Astrocyte (in vitro differentiated cells and primary cell): ENCODE results near the gene NDEL1. TPM values are rescaled to one million over a fixed set of nuclear protein-coding genes. Genes with fewer than 3 reads are reported as not detected.

ENCODE experiments used
- DNase-seq: peaks from one replicate; pipeline ENCODE4 v3.0.0-alpha.2; 2010; ENCODE audit warnings: low read depth
- FAIRE-seq: peaks from 2 replicates; lab custom pipeline; 2011; peaks lifted over from hg19 to GRCh38; lab: Jason Lieb, UNC
- H2AFZ ChIP-seq: 2 replicates; pipeline ENCODE4 v1.6.0; 2012; ENCODE audit warnings: low read depth, low read length, inconsistent platforms
- H3K27ac ChIP-seq: 2 replicates; pipeline ENCODE4 v1.5.1; 2011; ENCODE audit warnings: low read depth, low read length, inconsistent platforms
- H3K27me3 ChIP-seq: 2 replicates; pipeline ENCODE4 v1.6.0; 2011; ENCODE audit warnings: low read length, inconsistent platforms; ENCODE audit not compliant: insufficient read depth
- H3K36me3 ChIP-seq: 2 replicates; pipeline ENCODE4 v1.5.1; 2011; ENCODE audit warnings: low read length, inconsistent platforms; ENCODE audit not compliant: insufficient read depth
- H3K4me1 ChIP-seq: 2 replicates; pipeline ENCODE4 v1.5.1; 2011; ENCODE audit warnings: low read length, inconsistent platforms; ENCODE audit not compliant: insufficient read depth
- H3K4me2 ChIP-seq: 2 replicates; pipeline ENCODE4 v1.6.0; 2012; ENCODE audit warnings: low read length, inconsistent platforms
- H3K4me3 ChIP-seq: 2 replicates; pipeline ENCODE4 v1.5.1; 2011; ENCODE audit warnings: low read depth, mild to moderate bottlenecking, low read length, inconsistent platforms; ENCODE audit not compliant: insufficient read depth
- H3K79me2 ChIP-seq: 2 replicates; pipeline ENCODE4 v1.6.0; 2012; ENCODE audit warnings: mild to moderate bottlenecking, low read length, inconsistent platforms; ENCODE audit not compliant: insufficient read depth
- H3K9ac ChIP-seq: 2 replicates; pipeline ENCODE4 v1.6.0; 2012; ENCODE audit warnings: mild to moderate bottlenecking, low read length, inconsistent platforms
- H3K9me3 ChIP-seq: 2 replicates; pipeline ENCODE4 v1.5.1; 2012; ENCODE audit warnings: low read depth, mild to moderate bottlenecking, low read length, inconsistent platforms; ENCODE audit not compliant: insufficient read depth
- H4K20me1 ChIP-seq: 2 replicates; pipeline ENCODE4 v1.6.0; 2012; ENCODE audit warnings: low read length, inconsistent platforms; ENCODE audit not compliant: insufficient read depth
- H3K27ac Mint-ChIP-seq: one replicate; pipeline ENCODE4 v1.8.0; 2021; ENCODE audit warnings: mild to moderate bottlenecking, mixed read lengths; ENCODE audit not compliant: unreplicated experiment
- H3K27me3 Mint-ChIP-seq: one replicate; pipeline ENCODE4 v1.8.0; 2021; ENCODE audit warnings: low read depth, mixed read lengths; ENCODE audit not compliant: unreplicated experiment
- H3K36me3 Mint-ChIP-seq: one replicate; pipeline ENCODE4 v1.8.0; 2021; ENCODE audit warnings: low read depth, mixed read lengths; ENCODE audit not compliant: unreplicated experiment
- H3K4me1 Mint-ChIP-seq: one replicate; pipeline ENCODE4 v1.8.0; 2021; ENCODE audit warnings: low read depth, mixed read lengths; ENCODE audit not compliant: unreplicated experiment
- H3K4me3 Mint-ChIP-seq: one replicate; pipeline ENCODE4 v1.8.0; 2021; ENCODE audit warnings: mild to moderate bottlenecking, moderate library complexity, mixed read lengths; ENCODE audit not compliant: unreplicated experiment
- H3K9me3 Mint-ChIP-seq: one replicate; pipeline ENCODE4 v1.8.0; 2021; ENCODE audit warnings: mild to moderate bottlenecking, mixed read lengths; ENCODE audit not compliant: unreplicated experiment
- CTCF ChIP-seq: IDR thresholded peaks from 2 replicates; pipeline ENCODE4 v1.5.1; 2011; ENCODE audit warnings: low read depth, mild to moderate bottlenecking, inconsistent platforms, low read length, moderate library complexity; ENCODE audit not compliant: insufficient read depth
- EZH2 ChIP-seq: IDR thresholded peaks from 2 replicates; pipeline ENCODE4 v1.6.1; 2012; ENCODE audit warnings: mild to moderate bottlenecking, low read length, inconsistent platforms; ENCODE audit not compliant: insufficient read depth
- total RNA-seq: library from RNA; stranded (reverse); gene quantifications from 2 replicates; pipeline ENCODE4 v1.2.1, GENCODE V29; 2021

Gene NDEL1
- total RNA-seq, 1 donor from 2014 or later = 102 TPM

- no peak overlapping the region for H3K4me3 ChIP-seq
- no peak overlapping the region for H3K9ac ChIP-seq
- Mint-ChIP-seq H3K36me3 (peaks cover 57% of the 10 kb centered on the region), H3K4me1 (peaks cover 31% of the 10 kb centered on the region), H3K4me3 (no peak overlapping the region), H3K27ac (no peak overlapping the region), H3K27me3 (no peaks in the 10 kb centered on the region), H3K9me3 (peaks cover 7% of the 10 kb centered on the region)
- no peak for FAIRE-seq
- peaks cover 9% of the 10 kb centered on the region for H3K4me1 ChIP-seq
- no peak overlapping the region for H3K27ac ChIP-seq
- no peak for TF ChIP-seq CTCF
- TF ChIP-seq EZH2 = no peak
- no peaks in the 10 kb centered on the region for H3K27me3 ChIP-seq
- H4K20me1 ChIP-seq = peaks cover 29% of the 10 kb centered on the region
- DNase-seq = no peak
- H3K4me2 ChIP-seq = no peak overlapping the region
- no peaks in the 10 kb centered on the region for H3K9me3 ChIP-seq
- peaks cover 3% of the 10 kb centered on the region for H3K79me2 ChIP-seq
- peaks cover 72% of the 10 kb centered on the region for H3K36me3 ChIP-seq
- H2AFZ ChIP-seq = no peak overlapping the region
Measured at GRCh38 chr17:8487130-8487645, 51.5 kb downstream of the NDEL1 start.

GRCh38 chr17:8487743-8488142 lies 52.1 kb downstream of the NDEL1 start:
- peaks cover 23% of the 10 kb centered on the region for H4K20me1 ChIP-seq
- H3K4me1 ChIP-seq = peaks cover 9% of the 10 kb centered on the region
- no peak overlapping the region for H3K9ac ChIP-seq
- H3K27ac ChIP-seq = no peak overlapping the region
- Mint-ChIP-seq H3K27me3 (no peaks in the 10 kb centered on the region), H3K9me3 (peaks cover 7% of the 10 kb centered on the region), H3K4me3 (no peak overlapping the region), H3K4me1 (peaks cover 25% of the 10 kb centered on the region), H3K36me3 (peaks cover 58% of the 10 kb centered on the region), H3K27ac (no peak overlapping the region)
- peaks cover 75% of the 10 kb centered on the region for H3K36me3 ChIP-seq
- no peak overlapping the region for H2AFZ ChIP-seq
- DNase-seq (no peak), FAIRE-seq (no peak)
- no peak overlapping the region for H3K4me2 ChIP-seq
- H3K79me2 ChIP-seq = peaks cover 3% of the 10 kb centered on the region
- H3K9me3 ChIP-seq = no peaks in the 10 kb centered on the region
- TF ChIP-seq CTCF (no peak), EZH2 (no peak)
- no peaks in the 10 kb centered on the region for H3K27me3 ChIP-seq
- H3K4me3 ChIP-seq = no peak overlapping the region

GRCh38 chr17:8488491-8488890 lies 52.8 kb downstream of the NDEL1 start:
- FAIRE-seq (no peak), DNase-seq (no peak)
- no peak for TF ChIP-seq CTCF
- TF ChIP-seq EZH2 = no peak
- no peak overlapping the region for H3K9ac ChIP-seq
- Mint-ChIP-seq H3K27me3 (no peaks in the 10 kb centered on the region), H3K4me3 (no peak overlapping the region), H3K36me3 (peaks cover 57% of the 10 kb centered on the region), H3K27ac (peak overlapping the region; percentile 55), H3K9me3 (peaks cover 7% of the 10 kb centered on the region), H3K4me1 (peaks cover 21% of the 10 kb centered on the region)
- no peak overlapping the region for H3K4me3 ChIP-seq
- peaks cover 9% of the 10 kb centered on the region for H3K4me1 ChIP-seq
- no peaks in the 10 kb centered on the region for H3K9me3 ChIP-seq
- H3K4me2 ChIP-seq = no peak overlapping the region
- peaks cover 72% of the 10 kb centered on the region for H3K36me3 ChIP-seq
- peak overlapping the region; percentile 71 for H3K27ac ChIP-seq
- no peaks in the 10 kb centered on the region for H3K27me3 ChIP-seq
- H2AFZ ChIP-seq = no peak overlapping the region
- peaks cover 23% of the 10 kb centered on the region for H4K20me1 ChIP-seq
- peaks cover 3% of the 10 kb centered on the region for H3K79me2 ChIP-seq
